HG03064 (cell line): ENCODE data around the gene GRIN3B.

ENCODE experiments used
- ATAC-seq: cut with Tn5 transposase; IDR thresholded peaks from one replicate; pipeline ENCODE4 v1.9.1; 2021; ENCODE audit warnings: low read depth; ENCODE audit not compliant: unreplicated experiment

The GRIN3B gene

DNA sequence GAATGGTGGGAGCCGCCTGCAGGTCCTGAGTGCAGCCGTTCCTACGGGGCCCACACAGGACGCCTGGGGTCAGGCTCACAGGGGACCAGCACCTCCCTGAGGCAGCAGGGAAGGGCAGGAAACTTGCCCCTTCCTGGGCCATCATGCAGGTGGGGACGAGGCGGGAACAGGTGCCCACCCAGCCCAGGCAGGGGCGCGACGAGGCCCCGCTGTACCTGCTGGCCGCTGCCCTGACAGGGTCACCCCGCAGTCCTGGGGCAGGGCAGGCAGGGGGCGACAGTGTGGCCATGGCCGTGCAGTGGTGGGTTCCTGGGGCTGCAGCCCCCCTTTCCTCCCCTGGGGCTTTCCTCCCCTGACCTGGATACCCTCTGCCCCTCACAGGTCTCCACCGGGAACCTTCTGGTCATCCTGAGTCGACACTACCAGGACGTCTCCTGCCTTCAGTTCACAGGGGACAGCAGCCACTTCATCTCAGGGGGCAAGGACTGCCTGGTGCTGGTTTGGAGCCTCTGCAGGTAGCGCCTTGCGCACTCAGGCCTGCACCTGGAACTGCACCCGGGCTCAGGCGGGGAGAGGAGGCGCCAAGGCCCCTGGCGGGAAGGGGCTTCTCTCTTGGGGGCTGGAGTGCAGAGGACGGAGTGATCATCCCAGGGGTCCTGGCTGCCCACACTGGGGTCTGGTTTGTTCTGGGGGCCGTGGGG, 10.7 kb upstream of the GRIN3B start:
- ATAC-seq = no peak

DNA sequence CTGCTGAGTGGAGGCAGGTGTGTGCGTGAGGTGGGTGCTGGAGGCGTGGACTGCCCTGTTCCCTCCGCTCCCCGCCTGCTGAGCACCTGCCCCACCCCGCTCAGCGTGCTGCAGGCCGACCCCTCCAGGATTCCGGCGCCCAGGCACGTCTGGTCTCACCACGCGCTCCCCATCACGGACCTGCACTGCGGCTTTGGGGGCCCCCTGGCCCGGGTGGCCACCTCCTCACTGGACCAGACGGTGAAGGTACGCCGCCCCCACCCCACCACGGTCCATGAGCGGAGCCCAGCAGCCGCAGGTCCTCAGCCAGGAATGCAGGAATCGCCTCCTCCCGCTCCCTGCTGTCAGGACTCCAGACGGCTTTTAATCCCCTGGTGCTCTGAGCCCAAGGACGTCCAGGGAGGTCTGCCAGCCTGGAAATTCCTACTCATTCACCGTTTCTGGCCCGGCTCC, 10.1 kb upstream of the GRIN3B start:
- ATAC-seq = no peak

DNA sequence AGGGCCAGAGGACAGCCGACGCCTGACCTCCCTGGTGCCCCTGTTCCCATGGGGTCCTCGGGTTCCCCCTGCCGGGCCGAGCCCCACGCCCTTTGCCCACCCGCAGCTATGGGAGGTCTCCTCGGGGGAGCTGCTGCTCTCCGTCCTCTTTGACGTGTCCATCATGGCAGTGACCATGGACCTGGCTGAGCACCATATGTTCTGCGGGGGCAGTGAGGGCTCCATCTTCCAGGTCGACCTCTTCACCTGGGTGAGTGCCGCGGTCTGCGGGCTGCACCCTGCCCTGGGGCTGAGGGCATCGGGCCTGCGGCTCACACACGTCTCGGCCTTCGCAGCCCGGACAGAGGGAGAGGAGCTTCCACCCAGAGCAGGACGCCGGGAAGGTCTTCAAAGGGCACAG, 9.5 kb upstream of the GRIN3B start:
- no peak for ATAC-seq

DNA sequence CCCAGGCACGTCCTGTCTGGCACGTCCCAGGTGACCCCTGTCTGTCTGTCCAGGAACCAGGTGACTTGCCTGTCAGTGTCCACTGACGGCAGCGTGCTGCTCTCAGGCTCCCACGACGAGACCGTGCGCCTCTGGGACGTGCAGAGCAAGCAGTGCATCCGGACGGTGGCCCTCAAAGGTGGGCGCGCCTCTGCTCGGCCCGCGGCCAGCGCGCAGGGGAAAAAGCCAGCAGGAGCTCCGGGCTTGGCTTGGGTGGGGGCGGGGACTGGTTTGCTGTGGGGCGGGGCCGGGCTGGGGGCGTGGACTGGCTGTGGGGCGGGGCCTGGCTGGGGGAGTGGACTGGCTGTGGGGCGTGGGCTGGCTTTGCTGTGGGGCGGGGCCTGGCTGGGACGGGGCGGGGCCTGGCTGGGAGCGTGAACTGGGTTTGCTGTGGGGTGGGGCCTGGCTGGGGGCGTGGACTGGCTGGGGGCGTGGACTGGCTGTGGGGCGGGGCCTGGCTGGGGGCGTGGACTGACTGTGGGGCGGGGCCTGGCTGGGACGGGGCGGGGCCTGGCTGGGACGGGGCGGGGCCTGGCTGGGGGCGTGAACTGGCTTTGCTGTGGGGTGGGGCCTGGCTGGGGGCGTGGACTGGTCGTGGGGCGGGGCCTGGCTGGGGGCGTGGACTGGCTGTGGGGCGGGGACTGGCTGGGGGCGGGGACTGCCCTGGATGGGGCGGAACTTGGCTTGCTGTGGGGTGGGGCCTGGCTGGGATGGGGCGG, 8.9 kb upstream of the GRIN3B start:
- no peak for ATAC-seq

DNA sequence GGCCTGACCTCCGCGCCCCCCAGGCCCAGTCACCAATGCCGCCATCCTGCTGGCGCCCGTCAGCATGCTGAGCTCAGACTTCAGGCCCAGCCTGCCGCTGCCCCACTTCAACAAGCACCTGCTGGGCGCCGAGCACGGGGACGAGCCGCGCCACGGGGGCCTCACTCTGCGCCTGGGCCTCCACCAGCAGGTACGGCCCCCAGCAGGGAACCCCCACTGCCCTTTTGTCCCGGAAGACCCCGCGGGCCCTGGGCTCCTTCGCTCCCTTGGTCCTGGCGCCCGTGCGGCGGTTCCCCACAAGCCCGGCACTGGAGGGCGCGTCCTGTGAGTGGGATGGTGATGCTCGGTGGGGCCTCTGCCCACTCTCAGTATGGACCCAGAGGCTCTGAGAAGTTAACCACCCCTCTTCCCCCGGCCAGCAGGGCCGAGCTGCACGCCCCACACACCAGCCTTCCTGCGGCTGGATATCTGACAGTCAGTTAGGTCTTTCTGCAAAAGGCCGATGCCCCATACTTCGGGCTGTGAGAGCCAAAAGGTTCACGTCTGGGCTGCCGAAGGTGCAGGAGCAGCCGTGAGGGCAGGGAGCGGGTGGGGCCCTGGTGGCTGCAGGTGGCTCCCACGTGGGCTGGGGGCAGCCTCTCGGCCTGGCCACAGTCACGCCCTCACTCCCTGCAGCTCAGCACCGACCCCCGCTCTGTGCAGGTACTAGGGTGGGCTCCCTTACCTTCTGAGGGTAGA, 8.1 kb upstream of the GRIN3B start:
- ATAC-seq = no peak

DNA sequence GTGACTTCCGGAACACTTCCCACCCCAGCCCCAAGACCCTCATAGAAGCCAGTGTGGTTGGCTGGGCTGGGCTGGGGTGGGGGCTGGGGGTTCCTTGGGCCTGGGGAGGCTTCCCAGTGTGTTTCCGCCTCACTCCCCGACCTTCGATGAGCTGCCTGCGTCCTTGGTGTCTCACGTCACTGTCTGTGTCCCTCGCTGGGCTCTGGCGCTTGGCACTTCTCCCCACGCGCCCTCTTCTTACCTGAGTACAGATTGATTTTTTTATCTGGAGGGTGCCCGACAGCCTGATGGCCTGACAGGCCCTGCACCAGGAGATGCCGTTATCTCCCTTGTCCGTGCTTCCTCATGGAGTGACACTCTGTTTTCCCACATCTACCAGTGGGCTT, 7.6 kb upstream of the GRIN3B start:
- no peak for ATAC-seq

DNA sequence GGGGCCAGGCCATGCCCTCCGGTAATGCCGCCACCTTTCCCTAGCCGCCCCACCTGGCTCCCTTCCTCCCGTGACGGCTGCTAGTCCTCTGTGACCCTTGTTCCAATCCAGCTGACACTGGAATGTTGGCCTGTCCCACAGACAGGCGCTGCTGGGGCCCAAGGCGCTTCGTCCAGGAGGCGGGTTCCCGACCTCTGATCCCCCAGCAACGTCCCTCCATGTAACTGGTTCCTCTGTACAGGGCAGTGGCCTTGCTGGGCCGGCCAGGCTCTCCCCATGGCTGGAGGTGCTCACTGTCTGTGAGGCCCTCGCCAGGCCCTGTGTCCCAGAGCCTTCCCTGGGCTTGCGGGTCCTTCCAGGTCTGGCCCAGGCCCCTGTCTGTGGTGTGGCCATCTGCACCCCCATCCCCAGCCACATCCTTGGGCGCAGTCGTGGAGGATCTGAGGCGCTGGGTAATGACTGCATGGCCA, 6.8 kb upstream of the GRIN3B start:
- ATAC-seq = no peak

DNA sequence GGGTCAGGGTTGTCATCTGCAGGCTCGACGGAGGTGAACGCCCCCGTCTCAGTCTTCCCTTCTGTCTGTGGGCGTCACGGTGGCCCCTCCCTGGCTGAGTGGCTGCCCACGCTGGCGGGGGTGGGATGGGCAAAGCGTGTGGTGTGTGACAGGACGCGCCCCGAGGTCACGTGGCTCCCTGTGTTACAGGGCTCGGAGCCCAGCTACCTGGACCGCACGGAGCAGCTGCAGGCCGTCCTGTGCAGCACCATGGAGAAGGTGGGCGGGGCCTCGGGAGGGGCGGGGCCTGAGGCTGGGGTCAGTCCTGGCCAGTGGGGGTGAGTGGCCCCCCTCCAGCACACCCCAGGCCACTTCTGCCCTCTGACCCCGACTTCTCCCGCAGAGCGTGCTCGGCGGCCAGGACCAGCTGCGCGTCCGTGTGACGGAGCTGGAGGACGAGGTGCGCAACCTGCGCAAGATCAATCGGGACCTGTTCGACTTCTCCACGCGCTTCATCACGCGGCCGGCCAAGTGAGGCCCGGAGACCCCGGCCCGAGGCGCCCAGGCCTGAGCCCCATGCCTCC, 6.3 kb upstream of the GRIN3B start:
- no peak for ATAC-seq

DNA sequence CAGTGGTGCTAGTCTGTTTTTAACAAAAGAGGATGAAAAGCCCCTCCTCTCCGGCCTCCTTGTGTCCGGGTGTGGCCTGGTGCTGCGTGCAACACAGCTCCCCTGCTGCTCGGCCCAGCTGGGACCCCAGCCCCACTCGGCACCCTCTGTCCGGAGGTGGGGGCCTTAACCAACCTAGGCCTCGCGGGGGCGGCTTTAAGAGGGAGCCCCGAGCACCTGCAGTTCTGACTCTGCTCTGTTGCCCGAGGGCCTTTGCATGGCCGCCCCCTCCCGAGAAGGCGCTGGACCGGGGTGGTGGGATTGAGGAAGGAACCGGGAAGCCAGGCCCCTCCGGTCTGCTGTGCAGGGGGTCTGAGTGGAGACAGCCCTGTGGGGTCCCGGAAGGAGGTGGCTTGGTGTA, 5.7 kb upstream of the GRIN3B start:
- no peak for ATAC-seq

DNA sequence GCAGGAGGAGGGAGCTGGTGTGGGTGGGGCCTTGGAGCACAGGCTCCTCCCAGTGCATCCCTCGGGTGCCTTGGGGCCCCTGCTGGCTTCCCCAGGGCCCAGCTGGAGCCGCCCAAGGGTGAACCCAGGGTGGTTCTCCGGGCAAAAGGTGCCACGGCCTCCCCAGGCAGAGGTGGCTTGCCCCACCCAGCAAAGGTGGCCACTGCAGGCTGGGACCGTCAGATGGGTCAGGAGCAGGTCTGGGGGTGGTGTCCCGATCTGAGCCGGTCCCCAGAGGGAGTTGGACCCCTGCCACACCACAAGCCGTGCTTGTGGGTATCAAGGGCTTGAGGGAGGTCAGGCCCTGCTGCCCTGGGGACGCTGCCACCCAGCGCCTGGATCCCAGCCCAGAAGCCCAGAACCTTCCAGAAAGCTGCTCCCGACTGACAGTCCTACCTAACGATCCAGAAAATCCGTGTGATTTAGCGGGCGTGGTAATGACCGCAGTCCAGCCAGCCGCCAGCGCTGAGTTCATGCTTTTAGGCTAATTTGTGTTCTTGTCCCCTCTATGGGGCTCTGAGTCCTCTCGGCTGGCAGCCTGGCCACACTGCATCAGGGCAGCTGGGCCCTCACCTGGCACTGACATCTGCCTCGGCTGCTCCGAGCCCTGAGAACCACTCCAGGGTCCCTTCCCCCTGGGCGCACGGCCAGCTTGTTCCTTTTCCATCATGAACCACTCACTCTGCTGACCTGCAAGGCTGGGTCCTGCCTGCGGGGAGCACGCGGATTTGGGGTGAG, 5.0 kb upstream of the GRIN3B start:
- no peak for ATAC-seq

DNA sequence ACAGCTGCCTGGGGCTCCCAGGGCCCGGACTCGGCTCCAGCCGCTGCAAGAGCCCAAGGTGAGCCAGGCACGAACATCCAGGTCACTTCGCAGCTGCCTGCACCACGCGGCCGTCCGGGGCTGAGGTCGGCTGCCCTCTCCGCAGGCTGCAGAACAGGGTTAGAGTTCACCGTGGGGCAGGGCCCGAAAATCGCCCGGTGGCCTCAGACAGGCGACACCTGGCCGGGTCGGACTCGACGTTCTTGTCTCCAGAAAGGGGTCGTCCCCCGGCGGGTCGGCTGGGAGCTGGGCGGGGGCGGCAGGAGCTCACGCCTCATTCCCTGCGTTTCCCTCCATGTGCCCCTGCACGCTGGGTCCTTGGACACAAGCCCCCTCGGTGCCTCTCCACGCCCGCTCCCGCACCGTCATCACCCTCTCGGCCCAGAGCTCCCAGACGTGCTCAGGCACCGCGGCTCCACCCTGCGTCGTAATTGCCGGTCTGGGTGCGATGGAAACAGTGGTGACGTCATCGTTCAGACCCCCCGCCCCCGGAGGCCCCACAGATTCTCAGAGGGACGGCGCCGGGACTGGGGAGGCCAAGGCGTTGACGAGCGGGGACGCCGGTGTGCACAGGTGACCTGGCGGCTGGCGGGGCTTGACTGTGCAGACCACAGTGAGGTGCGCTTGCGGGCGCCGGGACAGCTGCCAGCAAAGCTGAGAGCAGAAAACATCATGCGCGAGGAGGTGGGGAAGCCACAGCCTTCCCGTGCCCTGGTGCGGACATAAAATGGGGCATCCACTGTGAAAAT, 4.0 kb upstream of the GRIN3B start:
- ATAC-seq = no peak

DNA sequence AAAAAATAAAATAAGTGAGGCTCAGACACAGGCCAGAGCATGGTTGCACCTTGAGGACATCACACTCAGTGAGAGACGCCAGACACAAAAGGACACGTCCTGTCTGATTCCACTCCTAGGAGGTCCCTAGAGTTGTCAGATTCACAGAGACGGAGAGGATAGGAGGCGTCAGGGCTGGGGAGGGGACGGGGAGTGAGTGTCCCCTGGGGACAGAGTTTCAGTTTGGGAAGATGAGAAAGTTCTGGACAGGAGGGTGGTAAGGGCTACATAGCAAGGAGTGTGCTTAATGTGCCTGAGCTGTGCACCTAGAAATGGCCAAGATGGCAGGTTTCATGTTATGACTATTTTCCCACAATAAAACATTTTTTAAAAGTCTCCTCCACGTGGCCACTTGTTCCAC, 2.2 kb upstream of the GRIN3B start:
- ATAC-seq = no peak

DNA sequence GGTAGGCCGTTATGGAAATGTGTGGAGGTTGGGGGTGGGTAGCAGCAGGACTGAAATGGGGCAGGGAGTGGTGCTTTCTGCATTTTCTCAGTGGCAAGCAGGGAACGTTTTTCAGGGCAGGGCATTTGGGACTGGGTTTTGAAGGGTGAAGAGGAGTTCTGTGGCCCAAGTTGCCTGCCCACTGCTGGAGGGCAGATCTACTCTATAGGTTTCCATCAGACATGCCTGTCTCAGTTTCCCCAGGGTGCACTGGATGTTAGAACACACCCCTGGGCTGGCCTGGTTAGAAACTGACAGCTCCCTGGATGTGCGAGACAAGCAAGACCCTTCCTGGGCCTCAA, 870 bp upstream of the GRIN3B start:
- ATAC-seq = no peak

DNA sequence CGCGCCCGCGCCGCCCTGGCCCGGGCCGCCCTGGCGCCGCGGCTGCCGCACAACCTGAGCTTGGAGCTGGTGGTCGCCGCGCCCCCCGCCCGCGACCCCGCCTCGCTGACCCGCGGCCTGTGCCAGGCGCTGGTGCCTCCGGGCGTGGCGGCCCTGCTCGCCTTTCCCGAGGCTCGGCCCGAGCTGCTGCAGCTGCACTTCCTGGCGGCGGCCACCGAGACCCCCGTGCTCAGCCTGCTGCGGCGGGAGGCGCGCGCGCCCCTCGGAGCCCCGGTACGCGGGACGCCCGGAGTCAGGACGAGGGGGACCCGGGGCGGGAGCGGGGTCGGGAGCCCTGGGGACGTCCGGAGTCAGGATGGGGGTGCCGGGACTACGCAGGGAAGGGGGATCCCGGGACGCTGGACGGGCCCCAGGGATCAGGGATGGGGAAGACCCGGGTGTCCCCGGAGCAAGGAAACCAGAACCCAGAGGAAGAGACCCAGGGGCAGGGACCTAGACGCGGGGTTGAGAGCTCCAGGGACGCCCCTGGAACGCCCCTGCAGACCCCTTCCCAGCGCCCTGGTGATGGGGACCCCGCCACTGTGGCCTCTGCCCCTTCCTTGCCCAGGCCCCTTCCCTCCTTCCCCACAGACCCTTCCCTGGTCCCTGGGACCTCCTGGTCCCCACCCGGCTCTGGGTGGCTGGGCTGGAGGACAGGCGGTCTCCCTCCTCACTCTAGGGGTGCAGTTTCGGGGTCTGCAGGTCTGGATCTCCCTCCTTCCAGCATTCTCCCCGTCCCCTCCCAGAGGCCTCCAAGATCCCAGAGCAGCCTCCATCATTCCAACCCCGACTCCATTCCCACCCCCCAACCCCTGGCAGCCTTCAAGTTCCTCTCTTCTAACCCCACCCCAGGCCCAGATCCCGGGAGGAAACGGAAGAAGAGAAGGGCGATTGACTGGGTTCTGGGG, 645 bp downstream of the GRIN3B start:
- ATAC-seq = no peak

DNA sequence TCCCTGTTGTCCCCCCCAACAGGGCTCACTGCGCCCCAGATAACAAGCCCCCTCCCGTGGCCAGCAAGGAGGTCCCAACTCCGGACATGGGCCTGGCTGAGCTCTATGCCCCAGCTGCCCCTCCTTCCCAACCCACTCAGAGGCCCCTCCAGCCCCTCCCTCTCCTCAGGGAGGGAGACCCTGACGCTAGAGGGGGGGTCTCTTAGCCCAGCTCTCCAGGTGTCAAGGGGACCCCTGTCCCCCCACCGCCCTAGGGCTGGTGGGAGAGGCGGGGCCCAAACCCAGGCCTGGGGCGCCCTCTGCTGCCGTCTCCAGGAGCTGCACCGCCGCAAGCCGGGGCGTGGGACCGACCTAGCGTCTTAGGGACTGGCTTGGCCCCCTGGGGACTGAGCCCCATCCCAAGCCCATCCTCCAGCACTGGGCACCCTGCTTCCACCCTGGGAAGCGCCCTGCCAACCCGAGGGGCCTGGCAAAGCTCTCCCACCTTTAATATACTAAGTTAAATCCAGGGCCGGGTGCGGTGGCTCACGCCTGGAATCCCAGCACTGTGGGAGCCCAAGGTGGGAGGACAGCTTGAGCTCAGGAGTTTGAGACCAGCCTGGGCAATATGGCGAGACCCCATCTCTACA, 1.4 kb downstream of the GRIN3B start:
- no peak for ATAC-seq

DNA sequence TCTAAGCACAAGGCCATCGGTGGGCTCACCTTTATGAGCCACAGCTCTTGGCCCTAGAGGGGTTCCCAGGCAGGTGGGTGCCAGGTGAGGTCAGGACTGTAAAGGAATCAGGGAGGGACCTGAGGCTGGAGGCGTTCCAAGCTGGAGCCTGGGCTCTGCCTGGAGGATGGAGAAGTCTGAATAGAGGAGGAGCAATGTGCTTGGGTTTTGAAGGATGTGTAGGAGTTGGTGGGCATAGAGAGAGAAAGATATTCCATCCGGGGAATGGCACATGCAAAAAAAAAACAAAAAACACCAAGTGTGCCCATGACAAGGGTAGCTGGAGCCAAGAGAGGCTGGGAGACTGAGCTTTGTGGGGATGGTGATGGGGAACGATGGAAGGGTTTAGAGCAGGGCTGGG, 2.4 kb downstream of the GRIN3B start:
- ATAC-seq = no peak

DNA sequence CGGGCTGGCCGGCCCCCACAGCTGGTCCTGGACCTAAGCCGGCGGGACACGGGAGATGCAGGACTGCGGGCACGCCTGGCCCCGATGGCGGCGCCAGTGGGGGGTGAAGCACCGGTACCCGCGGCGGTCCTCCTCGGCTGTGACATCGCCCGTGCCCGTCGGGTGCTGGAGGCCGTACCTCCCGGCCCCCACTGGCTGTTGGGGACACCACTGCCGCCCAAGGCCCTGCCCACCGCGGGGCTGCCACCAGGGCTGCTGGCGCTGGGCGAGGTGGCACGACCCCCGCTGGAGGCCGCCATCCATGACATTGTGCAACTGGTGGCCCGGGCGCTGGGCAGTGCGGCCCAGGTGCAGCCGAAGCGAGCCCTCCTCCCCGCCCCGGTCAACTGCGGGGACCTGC, 3.1 kb downstream of the GRIN3B start:
- no peak for ATAC-seq

DNA sequence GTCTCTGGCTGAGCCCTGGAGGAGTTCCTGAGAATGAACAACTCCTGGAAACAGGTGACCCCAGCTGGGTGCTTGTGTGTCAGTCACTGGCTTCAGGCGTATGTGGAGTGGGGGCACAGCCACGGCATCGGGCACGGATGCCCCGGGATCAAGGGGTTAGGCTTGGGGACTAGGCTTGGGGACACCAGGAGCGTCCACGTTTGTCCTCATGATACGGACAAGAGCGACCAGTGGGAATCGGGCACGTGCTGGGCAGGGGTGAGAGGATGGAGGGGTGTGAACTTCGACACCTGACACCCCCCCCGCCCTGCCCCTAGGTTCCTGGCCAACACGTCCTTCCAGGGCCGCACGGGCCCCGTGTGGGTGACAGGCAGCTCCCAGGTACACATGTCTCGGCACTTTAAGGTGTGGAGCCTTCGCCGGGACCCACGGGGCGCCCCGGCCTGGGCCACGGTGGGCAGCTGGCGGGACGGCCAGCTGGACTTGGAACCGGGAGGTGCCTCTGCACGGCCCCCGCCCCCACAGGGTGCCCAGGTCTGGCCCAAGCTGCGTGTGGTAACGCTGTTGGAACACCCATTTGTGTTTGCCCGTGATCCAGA, 4.1 kb downstream of the GRIN3B start:
- no peak for ATAC-seq
